Measurements from ENCODE around the gene SLC10A2.

SLC10A2 gene

DNA sequence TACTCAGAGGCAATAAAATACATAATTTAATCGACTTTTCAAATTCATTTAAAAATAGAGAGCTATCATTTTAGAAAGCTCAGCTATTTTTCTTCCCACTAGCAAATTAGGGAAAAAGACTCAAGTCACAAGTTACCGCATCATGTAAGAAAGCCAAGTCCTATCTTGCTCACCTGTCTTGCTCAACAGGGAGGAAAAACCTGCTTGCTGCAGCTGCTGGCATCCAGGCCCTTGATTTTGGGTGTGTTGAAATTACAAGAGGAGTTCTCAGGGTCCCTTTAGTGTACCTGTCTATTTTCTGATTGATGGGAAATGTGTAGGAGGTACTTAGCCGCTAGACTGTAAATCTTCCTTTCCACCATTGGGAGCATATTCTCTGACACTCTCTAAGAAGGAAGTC, 22.2 kb downstream of the SLC10A2 start:
- DNase-seq = no peak

DNA sequence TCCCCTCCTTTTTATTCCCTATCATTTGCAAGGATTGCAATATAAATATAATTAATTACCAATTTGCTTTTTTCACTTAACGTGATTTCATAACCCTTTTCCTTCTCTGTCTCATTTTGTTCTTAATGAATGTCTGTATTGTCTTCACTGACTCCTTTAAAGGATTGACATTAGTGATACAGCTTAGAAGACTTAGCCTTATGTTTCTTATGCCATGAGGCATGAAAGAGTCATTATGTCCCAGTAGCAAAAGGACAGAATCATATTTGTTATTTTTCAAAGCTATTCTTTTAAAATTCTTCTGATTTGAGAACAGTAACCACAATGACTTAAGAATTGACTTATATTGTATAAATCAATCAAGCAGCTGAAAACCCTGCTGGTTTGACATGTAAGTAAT, 26.2 kb downstream of the SLC10A2 start:
- DNase-seq = no peak

DNA sequence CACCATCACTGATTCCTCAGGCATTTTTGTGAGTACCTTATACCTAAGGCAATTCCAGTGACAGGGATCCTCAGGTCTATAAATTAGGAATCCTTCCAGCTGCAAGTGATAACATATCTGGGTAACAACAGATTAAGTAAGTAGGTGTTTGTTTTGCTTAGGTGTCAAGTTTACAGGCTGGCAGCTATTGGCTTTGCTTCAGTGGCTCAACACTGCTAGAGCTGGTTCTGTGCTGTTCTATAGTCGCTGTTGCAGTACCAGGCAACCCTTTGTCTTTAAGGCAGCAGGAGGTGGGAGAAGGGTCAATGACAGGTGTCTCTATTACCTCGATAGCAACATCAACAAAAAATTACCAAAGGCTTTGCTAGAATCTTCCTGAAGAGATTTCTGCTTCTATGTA, 27.0 kb downstream of the SLC10A2 start:
- no peak for DNase-seq

DNA sequence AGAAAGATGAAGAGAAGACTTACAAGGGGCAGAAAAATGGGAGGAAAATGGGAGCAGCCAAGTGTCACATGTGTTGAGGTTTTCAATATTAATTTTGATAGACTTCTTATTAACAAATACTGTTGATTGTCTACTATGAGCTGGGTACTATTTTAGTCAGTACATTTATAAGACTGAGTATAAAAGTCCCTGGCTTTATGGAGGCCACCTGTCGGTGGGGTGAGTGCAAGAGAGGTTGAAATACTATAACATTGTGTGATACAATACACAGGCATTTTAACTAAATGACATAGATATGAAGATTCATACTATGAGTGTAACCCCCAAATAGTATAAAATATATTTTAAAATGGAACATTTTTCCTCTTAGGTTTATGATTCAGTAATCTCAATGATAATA, 29.9 kb downstream of the SLC10A2 start:
- no peak for DNase-seq

DNA sequence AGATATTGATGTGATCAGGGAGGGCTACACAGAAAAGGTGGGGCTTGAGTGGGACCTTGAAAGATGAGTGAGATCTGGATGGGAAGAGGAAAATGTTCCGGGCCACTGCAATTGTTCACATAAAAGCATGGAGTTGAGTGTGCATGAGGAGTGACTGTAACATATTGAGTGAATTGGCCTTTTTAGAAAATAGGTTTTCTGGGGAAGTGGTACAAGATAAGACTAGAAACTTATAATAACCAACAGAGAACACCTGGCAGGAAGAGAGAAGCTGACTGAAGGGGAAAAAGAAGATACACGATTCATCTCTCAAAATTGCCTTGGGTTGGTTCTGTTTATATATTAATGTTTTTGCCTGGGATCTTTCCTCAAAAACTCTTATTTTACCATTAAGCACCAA, 32.2 kb downstream of the SLC10A2 start:
- no peak for DNase-seq

DNA sequence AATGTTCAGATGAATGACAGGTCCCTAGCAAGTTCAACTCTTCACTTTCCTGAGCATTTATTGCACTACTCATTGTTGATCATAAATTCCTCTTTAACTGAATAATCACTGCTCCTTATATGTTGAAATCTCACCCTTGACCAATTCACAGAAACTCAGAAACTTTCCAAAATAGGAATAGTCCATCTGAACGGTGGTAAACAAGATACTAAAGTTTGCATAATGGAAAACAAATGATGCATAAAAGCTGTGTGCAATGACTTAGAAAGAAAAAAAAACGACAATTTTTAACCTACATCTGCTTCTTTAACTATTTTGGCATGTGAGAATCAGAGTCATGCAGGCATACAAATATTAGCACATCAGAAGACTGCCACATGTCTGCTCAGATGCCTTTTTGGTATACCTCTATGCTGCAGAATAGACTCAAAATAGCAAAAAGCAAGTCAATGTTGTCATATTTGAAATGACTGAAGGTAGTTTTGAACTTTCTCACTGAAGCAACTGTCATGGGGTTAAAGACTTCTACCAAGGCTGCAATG, 34.8 kb downstream of the SLC10A2 start:
- DNase-seq = no peak

DNA sequence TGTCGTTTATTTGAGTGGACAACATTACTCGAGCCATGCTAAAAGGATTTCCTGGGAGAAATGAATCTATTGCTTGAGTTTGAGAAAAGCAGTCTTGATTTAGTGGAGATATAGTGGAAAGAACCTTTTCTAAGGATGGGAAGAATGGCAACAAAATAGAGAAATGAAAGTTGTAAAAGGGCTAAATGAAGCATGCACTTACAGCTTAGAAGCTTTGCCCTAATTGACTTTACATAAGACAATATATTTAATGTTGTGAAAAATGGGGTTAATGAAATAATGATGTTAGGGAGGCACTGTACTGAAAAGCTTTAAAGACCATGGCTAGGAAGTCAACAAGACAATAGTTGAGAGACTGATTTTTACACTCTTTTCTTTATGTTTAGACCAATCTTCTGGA, 35.4 kb downstream of the SLC10A2 start:
- no peak for DNase-seq

DNA sequence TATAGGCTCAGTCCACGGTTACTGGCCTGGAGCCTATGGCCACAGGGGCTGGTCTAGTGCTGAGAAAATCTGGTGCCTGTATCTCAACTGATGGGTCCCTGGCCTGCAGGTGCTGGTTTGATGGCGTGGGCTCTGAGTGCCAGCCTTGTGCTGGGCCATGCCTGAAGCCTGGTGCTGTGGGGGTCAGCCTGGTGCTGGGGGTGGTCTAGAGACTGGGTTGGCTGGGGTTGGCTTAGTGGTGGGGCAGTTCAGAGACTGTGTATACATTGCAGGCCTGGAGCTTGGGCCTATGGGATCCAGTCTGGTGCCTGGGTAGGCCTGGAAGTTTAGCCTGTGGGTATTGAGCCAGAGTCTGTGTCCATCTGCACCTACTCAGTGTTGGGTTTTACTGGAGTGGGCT, 36.4 kb downstream of the SLC10A2 start:
- DNase-seq = no peak

DNA sequence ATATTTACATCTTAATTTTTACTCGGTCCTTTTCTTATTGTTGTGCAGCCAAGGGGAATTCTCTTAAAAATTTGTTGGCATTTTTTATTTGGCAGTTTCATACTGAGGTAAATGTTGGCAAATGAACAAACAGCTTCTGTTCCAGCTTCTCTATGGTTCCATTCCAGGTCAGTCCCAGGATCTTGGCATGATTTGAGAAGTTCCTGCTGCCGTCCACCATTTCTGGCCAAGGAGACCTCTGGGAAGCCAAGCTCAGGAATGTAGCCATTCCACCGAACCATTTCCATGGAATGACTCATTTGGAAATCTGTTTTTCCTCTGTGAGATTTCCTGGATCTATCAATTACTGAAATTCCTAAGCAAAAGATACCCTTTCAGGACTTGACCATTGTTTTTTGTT, 43.9 kb downstream of the SLC10A2 start:
- no peak for DNase-seq

DNA sequence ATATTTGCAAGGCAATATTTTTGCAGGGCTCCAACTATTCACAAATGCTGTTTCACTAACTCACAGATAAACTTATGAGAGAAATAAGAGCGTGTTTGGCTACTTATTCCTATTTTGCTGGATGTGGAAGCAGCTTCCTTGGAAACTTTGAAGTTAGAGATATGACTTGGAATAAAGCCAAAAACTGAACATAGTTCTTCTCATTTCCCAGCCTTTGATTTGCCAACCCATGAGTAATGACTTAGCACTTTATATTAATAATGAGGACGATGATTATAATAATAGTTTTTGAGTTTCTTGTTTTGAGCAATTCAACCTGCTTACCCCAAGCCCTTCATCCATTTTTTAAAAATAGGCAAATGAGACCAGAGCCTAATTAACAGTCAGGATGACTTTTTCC, 47.7 kb downstream of the SLC10A2 start:
- no peak for DNase-seq

DNA sequence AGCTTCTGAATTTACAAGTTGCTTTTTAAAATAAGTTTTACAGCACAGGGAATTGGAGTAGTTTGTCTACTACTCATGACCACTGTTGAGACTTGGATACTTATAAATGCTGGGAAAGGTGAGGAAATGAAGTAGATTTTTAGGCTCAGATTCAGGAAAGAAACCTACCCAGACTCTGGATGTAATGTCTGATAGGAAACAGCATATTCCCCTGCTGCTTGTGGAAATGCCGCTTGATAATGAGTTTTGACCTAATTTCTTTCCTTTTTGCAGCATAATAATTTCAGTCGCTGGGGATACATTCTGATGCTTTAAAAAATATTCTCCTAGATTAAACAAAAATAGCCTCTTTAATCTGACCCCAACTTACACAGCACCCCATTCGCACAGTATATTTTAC, 53.6 kb downstream of the SLC10A2 start:
- no peak for DNase-seq

DNA sequence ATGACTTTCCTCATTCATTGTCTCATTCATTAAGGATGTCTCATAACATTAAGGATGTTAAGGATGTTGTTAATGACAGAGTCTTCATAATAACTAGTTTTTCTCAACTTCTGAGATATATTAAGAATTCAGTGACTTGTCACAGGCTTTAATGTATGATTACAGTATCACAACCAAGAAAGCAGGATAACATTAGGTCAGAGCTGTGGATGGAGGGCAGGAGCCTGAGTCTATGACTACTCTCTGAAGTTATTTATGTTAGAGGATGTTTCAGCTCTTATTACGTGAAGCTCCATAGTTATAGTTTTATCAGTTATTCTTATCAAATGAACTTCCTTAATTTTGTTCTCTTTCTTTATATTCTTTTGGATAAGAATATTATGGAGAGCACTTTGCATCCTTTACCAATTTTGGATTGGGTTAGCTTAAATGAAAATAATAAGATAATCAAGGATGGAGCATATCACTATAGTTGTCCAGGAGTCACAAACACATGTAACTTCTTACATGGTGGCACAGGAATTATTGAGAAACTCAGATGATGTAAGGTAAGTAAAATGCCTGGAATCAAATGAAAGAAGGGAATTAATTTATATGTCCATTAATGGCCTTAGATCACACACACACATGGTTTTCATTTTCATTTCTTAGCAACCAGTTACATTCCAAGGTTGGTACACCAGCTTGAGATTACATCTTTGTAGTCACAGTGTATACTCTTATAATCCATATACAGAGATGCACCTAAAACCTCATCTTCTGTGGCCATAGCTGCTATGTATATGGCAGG, 57.0 kb downstream of the SLC10A2 start:
- no peak for DNase-seq

DNA sequence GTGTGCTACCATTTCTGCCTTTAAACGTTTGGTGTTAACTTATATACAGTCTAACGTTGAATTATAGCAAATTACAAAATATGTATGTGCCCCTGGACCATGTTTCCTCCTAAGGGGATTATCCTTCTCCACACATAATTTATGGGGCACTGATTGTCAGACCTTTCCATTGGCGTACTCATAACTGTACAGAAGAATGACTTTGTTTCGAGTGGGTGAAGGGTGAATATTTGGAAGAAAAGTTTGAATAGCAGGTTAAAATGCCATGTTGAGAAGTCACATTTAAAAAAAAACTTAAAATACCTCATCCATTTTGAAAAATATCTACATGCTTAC, 58.8 kb downstream of the SLC10A2 start:
- no peak for DNase-seq

DNA sequence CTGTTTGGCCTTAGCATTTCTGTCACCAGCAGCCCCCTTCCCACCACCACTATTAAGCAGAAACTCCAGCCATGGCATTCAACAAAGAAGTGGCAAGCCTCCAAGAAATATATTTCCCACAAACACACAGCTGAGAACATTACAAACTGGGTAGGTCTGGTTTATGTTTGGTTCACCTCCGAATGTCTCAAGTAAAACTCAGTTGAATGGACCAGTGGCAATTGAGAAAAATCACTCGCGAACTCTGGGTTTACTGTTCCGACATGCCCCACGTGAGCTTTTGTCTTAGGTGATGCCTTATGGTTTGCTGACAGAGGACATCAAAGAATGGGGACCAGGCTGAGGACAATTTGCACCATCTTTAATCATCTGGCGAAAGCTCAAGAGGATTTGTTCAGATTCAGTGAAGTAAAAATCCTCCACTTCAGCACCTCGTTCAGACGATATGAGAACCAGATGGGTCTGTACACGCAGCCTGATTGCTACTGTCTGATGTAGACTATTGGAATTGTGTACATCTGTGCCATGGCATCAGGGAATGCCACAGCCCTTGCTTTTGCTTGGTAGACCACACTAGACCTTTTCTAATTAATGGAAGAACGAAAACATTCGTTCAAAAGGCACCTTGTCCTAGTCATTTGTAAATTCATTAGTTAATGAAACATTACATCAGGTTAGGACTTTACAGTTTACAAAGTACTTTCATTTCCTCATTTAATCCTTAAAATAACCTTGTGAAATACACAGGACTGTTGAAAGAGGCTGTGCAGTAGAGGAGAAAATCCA, 59.4 kb downstream of the SLC10A2 start:
- DNase-seq = no peak

DNA sequence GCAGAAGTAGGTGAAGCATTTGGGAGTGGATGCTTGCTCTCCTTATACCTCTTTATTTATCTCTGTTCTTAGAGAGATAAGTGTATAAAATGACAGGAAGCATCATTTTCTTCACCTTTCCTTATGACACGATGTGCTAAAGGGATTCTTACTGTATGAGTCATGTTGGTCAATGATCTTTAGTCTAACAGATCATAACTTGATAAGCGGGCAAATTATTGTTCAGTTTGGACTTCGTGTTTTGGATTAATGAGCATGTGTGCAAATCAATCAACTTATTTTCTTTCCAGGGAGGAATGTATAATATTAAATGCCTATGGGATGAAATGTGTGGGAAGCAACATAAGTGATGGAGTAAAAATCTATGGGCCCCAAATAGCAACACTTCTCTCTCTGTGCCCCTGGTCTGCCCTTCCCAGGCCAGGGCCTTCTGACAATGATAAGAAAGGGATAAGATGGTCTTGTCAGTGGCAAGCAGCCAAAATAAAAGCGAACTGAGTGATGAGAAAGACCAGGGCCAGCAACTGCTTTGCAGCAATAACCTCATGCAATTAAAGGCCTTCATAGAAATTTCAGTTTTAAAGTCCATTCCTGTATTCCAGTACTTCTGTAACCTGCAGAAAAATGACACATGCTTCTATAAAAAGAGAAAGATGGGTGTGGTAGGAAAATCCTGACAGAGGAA, 61.4 kb downstream of the SLC10A2 start:
- no peak for DNase-seq

DNA sequence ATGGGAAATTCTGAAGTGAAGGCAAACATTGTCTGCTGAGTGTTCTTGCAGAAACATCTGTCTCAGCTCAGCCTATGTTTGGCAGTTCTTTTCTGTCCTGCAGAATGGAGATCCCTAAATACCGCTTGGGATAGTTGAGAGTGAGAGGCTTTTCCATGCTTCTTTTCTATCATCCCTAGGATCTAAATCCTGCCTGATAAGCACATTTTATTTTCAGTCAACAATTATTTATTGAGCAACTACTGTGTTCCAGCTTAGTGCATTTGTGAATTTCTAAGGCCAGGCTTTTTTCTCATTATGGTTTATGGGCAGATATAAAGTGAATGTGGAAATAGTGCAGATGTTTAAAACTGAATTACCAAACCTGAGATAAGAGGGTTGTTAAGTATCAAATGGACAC, 62.6 kb downstream of the SLC10A2 start:
- DNase-seq = no peak

DNA sequence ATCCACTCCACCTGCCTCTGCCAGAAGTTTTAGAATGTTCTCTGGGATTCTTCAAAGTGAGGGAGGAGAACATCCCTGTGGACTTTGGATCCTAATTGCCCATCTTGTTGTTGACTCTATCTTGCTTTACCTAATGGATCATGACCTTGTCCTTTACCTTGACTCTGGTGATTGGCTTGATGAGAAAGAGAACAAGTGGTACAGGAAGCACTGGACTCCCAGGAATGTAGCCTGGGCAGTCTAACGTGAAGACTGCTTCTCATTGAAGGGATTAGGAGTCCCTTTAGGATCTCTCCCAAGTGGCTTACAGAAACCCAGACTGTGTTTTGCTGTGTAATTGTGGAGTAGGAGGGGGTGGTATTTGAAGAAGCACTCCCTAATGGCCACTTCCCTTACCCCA, 63.9 kb downstream of the SLC10A2 start:
- no peak for DNase-seq

DNA sequence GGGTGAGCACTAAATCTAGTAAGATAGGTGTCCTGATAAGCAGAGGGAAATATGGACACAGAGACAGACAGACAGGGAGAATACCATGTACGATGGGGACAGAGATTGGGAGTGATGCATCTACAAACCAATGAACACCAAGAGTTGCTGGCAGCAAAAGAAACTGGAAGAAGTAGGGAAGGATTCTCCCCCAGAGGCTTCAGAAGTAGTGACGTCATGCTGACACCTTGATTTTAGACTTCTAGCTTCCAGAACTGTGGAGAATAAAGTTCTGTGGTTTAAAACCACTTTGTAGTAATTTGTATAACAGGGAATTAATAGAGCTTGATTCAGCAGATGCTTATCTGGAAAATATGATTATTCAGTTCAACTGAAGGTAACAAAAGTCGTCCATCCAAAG, 66.1 kb downstream of the SLC10A2 start:
- DNase-seq = no peak

DNA sequence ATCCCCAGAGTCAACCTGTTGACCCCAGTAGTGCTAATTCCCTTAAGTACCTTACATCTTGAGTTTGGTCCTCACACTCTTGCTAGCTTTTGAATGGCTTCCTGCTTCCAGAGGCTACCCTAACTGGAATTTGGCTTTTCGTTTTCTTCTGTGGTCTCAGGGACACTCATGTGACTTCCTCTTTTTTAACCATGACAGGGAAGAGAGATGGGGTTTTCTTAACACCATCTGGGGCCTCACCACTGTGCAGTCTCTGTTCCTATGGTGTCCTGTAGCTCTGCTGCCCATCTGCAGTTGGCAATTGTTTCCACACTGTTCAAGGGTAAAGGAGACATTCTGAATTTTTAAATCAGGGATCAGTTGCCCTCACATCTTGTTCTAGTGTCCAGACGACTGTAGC, 66.7 kb downstream of the SLC10A2 start:
- DNase-seq = no peak
